GM21528 (cell line): ENCODE results near the gene MUC6.

Experiments
- ATAC-seq: cut with Tn5 transposase; IDR thresholded peaks from one replicate; pipeline ENCODE4 v1.9.1; 2021; ENCODE audit warnings: mild to moderate bottlenecking, moderate library complexity; ENCODE audit not compliant: unreplicated experiment, low FRiP score

MUC6 gene

DNA sequence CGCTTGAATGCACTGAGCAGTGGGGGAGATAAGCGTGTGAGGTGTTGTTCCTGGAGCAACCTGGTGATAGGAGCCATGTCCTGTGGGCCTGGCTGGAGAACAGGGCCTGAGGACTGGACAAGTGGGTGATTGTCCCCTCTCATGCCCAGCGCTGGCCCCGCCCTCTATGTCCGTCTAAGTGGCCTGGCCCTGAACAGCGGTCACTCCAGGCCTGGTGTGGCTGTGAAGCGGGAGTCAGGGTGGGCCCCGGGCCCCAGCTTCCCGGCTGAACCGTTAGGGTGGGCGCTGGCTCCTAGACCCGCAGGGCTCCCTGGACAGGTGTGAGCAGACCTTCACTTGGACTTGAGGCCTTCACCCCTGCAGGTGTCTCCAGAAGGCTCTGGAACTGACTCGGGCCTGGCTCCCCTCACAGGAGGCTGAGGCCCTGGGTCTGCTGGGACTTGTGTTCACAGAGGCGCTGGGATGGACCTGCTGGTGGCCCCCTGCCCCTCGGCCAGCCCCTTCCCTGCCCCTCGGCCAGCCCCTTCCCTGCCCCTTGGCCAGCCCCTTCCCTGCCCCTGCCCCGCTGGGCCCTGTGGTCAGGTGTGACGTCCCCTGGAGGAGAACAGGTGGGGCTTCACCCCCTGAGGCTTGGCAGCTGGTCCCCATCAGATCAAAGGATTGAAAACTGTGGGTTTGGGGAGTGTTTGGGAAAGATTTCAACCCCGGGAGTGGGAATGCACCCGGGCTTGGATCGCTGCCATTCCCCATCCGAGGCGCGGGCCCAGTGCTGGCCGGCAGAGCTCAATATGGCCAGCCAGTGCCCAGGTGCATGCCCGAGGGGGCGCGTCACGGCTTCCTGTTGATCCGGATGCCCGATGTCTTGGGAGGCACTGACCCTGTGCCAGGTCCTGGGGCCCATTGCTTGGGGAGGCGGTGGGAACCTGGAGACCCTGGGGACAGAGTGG lies 3.2 kb upstream of the MUC6 start:
- ATAC-seq: no peak

GRCh38 chr11:1038921-1039320 lies 2.4 kb upstream of the MUC6 start:
- ATAC-seq: no peak

- no peak for ATAC-seq
Observed at GRCh38 chr11:1038361-1038760, 1.8 kb upstream of the MUC6 start.

- ATAC-seq: no peak
Observed at GRCh38 chr11:1037506-1038055, 1.1 kb upstream of the MUC6 start.

DNA sequence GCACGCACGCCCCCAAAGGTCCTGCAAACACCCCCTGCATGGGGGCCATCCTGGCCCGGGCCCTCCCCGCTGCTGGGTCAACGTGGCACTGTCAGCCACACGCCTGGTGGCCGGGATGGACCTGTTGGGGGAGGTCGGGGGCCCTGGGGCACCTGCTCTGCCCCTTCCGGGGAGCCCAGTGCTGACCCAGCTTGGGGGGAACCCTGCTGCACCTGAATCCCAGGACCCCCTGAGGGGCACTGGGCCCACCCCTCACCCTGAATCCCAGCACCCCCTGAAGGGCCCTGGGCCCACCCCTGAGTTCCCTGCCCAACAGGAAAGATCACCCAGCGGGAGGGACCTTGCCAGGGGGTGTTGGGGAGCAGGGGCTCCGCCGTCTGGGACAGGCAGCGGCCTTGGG lies 413 bp upstream of the MUC6 start:
- no peak for ATAC-seq

DNA sequence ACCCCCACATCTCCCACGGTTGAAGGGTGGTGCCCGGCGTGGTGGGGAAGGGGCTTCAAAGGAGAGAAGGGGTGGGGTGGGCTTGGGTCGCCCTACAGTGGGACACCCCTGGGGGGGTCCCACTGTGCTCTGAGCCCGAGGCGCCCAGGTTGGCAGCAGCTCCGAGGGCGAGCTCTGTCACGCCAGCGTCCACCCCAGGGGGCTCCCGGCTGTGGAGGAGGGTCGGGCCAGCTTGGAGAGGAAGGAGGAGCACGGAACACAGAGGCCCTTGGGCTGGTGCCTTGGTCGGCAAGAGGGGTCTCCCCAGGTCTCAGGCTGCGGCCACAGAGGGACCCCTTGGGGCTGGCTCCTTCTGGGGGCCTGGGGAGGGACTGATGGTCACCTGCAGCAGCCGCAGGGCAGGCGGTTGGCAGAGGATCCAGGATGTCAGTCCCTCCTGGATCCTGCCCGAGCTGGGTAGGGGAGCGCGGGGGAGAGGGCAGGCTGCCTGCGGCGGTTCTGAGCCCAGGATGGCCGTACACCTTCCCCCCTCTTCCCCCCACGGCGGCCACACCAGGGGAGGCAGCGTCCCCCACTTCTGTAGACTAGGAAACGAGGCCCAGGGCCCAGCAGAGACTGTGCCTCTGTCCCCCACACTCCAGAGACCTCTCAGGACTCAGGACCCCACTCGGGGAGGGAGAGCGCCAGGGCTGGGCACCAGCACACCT lies 788 bp downstream of the MUC6 start:
- ATAC-seq: no peak

DNA sequence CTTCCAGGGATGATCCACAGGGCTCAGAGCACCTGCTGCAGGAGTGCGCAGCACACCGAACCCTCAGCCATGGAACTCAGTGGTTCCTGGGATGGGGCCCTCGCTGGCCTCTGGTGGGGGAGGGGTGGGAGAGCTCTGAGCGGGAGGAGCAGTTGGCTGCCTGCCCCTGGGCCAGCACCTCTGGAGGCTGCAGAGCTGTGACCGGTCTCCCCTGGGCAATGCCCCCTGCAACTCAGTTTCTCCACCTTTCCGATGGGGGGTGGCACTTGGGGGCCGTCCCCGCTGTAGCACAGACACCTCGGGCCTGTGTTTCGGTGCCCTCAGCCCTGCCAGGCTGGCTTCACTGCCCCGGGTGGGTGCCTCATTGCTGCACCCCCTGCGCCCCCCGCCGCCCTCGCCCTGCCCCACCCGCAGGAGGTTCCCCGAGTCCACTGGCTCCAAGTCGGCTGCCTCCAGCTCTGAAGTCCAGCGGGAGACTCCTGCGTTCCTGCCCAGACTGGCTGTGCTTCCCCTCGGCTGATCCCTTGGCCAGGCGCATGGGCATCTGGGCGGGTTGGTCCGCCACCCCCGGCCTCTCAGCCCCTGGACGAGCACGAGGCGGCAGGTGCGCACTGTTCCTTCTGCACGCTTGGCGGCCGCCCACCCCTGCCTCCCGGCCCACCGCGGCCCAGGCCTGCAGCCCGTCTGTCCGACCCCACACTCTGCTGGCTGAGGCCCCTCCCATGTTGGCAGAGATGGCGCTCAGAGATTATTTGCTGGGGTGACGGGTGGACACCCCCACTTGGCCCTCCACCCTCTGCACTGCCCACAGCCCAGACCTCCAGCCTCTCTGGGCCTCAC lies 1.8 kb downstream of the MUC6 start:
- no peak for ATAC-seq

DNA sequence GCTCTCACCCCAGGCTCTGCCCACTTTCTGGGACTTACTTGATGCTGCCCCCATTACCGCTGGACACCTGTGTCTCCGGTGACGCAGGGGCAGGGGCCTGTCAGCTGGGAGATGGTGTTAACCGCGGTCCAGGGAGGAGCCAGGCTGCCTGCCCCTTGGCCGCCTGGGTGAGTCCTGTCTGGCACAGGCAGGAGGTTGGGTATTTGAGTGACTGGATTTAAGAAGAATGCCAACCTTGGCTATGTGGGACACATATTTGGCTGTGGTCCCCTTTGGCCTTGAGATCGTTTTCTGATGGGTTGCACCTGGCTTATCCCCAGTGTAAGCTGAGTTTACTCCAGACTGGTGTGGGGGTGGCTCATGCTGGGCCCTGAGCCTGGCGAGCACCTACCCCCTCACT lies 2.5 kb downstream of the MUC6 start:
- ATAC-seq: no peak

- ATAC-seq: no peak
Observed at GRCh38 chr11:1033016-1033798, 3.3 kb downstream of the MUC6 start.

DNA sequence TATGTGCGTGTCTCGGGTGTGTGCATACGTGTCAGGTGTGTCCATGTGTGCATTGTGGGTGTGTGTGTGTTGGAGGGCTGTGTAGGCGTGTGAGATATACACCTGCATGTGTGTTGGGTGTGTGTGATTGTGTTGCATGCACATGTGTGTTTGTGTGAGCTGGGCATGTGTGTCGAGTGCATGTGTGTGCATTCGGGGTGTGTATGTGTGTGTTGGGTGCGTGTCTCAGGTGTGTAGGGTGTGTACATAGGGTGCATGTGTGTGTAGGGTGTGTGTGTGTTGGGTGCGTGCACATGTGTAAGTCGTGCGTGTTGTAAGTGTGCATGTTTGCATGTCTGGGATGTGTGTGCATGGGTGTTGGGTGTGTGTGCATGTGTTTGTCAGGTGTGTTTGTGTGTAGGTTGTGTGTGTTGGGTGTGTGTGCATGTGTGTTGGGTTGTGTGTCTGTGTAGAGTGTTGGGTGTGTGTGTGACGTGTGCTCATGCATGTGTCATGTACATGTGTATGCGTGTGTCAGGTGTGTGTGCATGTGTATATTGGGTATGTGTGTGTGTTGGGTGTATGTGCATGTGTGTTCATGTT lies 4.1 kb downstream of the MUC6 start:
- no peak for ATAC-seq

DNA sequence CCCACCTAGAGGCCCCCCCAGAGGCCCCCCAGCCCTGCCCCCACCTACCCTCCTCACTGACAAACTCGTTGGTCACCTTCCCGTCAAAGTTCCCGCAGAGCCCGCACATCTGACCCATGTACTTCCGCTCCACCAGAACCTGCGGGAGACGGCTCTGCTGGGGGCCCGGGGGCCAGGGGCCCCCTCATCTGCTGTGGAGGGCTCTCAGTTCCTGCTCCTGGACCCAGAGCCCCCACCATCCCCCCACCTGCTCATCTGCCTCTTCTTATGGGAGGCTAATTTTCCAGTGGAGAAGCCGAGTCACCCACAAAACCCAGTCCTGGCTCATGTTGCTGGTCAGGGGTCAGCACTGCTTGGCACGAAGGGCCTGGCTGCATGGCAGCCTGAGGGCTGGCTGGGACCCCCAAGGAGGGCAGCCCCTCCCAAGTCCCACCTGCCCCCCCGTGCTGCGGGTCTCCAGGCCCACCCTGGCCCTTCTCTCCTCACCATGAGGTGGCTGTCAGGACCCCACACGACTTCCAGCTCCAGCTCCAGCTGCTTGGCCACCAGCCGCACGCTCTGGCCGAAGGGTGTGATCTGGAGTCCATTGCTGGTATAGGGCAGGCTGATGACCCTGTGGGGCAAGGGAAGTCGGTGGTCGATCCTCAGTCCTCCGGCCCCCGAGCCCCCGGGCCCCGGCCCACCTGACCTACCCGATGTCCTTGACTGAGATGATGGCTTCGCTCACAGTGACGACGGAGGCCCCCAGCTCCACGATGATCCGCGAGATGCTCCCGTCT lies 5.2 kb downstream of the MUC6 start:
- ATAC-seq: no peak

DNA sequence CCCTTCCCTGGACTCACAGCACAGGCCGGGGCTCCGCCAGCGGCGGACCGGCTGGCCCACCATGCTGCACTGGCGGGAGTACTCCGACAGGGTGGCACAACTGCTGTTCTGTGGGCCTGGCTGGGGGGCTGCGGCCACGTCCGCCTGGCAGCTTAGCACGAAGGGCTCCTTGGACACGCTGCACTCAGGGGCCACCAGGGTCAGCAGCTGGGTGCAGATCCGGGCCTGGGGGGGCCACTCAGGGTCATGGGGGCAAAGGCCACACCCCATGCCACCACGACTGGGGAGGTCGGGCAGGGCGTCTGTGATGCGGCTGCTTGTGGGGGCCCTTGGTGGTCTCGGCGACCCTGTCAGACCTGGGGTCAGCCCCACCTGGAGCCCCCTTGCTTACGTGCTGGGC lies 6.0 kb downstream of the MUC6 start:
- ATAC-seq: no peak

DNA sequence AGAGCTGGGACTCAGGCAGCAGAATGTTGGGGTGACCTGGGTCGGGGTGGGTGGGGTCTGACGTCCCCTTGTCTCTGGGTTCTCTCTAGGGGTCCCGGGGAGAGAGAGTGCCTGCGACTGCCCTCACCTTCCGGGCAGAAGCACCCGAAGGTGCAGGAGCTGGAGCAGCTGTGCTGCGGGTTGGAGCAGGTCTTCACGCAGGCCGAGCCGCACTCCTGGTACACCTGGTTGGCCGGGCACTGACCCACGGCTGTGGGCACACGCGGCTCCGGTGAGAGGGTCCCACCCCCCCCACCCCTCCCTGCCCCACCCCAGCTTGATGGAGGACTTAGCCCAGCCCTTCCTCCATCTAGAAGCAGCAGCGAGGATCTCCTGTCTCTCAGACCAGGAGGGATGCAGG lies 6.4 kb downstream of the MUC6 start:
- ATAC-seq: no peak

- ATAC-seq: no peak
Observed at GRCh38 chr11:1029654-1030053, 6.9 kb downstream of the MUC6 start.

GRCh38 chr11:1029051-1029450 lies 7.5 kb downstream of the MUC6 start:
- ATAC-seq: no peak

DNA sequence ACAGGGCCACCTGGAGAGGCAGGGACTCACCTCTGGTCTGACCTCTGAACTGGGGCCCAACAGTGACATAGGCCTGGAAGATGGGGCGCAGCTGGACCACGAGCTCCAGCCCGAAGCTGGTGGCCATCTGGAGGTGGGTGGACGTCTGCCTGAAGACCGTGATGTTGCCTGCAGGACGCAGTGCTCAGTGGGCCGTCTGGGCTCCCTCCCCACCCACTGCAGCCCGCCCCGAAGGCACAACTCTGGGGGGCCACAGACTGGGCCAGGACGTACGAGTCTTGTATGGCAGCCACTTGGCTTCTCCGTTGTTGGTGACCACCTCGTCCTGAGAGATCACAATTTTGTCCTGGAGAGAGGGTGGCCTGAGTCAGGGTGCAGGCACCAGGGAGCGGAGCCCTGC lies 7.9 kb downstream of the MUC6 start:
- ATAC-seq: no peak

DNA sequence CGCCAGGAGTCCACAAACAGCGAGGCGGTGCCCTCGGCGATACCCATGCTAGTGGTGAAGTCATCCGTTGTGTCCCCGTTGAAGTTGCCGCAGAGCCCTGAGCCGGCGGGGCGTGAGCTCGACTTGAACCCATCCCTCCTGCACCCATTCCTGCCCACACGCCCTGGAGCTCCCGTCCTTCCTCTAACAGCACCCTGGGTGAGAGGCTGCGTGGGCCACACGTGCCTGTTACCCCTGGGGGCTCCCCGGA lies 8.3 kb downstream of the MUC6 start:
- ATAC-seq: no peak

DNA sequence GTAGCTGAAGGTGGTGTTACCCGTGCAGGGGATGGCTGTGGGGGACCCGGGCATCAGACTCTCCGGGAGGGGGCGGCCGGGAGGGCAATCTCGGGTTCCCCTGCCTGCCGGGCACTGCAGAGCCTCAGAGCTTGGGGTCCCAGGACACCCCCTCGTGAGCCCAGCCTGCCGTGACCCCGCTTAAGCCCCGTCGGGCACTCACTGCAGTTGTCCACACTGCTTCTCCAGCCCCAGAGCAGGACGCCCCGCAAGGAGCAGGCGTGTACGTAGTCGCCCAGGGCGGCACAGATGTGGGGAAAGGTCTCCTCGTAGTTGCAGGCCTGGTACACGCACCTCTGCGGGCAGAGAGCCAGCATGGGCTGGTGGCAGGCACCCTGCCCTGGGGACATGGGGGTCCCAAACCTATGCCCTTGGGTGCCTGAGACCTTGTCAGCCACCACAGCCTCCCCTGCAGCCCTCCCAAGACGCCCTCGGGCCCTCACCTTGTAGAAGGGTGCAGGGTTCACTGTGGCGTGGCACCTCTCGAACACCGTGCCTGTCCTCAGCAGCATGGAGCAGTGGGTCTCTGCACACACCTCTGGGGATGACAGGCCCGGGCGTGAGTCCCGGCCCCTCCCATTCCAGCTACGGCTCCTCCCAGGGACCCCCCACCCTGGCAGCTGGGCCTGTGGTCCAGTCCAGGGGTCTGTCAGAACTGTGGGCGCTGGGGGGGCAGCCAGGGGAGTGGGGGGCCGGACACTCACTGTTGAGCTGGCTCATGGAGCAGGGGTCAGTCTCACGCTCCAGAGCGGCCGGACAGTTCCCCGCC lies 8.8 kb downstream of the MUC6 start:
- ATAC-seq: no peak
